ENCODE data around the gene MYDGF. TPM values are rescaled to one million over a fixed set of nuclear protein-coding genes. Genes with fewer than 3 reads are reported as not detected.

MYDGF gene
- total and polyA plus RNA-seq, 9 of the 15 experiments (the other 6 are each of a cell fraction or from before 2014, with no cell fraction given): 4.2 to 141 (median 82.1) TPM

DNA sequence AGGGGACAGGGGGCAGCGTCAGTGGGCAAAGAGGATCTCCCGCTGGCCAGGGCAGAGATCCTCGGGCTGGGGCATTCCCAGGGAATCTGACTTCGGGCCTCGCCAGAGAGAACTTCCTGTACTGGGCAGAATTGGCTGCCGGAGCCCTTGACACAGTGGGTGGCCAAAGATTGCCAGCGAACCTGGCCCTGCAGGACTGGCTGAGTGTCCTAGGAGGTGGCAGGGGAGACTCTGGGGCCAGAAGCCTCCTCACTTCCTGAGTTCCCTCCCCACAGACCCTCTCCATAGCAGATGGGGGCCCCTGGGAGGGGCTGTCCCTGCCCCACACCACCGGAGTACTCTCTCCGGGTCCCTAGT lies 34.2 kb upstream of the MYDGF start (continued):
- TF ChIP-seq, protein P1, sequence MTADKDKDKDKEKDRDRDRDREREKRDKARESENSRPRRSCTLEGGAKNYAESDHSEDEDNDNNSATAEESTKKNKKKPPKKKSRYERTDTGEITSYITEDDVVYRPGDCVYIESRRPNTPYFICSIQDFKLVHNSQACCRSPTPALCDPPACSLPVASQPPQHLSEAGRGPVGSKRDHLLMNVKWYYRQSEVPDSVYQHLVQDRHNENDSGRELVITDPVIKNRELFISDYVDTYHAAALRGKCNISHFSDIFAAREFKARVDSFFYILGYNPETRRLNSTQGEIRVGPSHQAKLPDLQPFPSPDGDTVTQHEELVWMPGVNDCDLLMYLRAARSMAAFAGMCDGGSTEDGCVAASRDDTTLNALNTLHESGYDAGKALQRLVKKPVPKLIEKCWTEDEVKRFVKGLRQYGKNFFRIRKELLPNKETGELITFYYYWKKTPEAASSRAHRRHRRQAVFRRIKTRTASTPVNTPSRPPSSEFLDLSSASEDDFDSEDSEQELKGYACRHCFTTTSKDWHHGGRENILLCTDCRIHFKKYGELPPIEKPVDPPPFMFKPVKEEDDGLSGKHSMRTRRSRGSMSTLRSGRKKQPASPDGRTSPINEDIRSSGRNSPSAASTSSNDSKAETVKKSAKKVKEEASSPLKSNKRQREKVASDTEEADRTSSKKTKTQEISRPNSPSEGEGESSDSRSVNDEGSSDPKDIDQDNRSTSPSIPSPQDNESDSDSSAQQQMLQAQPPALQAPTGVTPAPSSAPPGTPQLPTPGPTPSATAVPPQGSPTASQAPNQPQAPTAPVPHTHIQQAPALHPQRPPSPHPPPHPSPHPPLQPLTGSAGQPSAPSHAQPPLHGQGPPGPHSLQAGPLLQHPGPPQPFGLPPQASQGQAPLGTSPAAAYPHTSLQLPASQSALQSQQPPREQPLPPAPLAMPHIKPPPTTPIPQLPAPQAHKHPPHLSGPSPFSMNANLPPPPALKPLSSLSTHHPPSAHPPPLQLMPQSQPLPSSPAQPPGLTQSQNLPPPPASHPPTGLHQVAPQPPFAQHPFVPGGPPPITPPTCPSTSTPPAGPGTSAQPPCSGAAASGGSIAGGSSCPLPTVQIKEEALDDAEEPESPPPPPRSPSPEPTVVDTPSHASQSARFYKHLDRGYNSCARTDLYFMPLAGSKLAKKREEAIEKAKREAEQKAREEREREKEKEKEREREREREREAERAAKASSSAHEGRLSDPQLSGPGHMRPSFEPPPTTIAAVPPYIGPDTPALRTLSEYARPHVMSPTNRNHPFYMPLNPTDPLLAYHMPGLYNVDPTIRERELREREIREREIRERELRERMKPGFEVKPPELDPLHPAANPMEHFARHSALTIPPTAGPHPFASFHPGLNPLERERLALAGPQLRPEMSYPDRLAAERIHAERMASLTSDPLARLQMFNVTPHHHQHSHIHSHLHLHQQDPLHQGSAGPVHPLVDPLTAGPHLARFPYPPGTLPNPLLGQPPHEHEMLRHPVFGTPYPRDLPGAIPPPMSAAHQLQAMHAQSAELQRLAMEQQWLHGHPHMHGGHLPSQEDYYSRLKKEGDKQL (CRISPR knock-in tag; IDR thresholded peaks at IDR 0.05; ENCODE audit: borderline replicate concordance): no peak

DNA sequence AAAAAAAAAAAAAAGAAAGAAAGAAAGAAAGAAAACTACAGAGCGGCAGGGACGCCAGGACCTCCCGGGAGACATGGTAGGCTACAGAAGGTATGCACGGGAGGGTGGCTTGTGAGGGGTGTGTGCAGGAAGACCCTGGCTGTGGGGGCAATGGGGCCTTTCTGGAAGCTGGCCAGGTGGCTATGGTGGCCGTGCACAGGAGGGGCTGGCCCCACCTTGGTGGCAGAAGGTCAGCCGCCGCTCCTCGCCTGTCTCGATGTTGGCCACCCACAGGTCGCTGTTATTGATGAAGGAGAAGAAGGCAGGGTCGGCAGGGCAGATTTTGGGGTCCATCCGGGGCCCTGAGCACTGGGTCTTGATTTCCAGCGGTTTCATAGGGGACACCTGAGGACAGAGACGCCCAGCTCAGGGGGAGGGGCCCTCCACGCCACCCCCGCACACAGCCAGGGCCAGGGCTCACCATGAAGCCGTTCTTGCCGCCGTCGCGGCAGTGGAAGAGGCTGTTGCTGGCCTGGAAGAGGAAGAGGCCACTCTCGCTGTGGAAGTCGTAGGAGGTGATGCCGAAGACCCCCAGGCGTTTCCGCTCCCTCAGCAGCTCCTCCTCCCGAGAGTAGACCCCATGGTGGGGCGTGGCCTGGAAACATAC lies 33.7 kb upstream of the MYDGF start:
- H3K9me1 ChIP-seq (ENCODE audit: control insufficient read depth, insufficient read depth, low read length): no peaks in the 10 kb centered on the region
- peak in 1 of 4 experiments; percentile 28 for DNase-seq (ENCODE audit: extremely low read depth in 1 of 4, low spot score in 3 of 4)
- no peaks in the 10 kb centered on the region for H3K79me2 ChIP-seq (ENCODE audit: control insufficient read depth, insufficient read depth, low read length)
- BruUV-seq (replicated peaks): no TSS peak
- FAIRE-seq: no peak
- H3K4me2 ChIP-seq (ENCODE audit: insufficient read depth, low read length): no peak overlapping the region
- no peak overlapping the region for H2AFZ ChIP-seq (ENCODE audit: low read depth, low read length)
- H3K36me3 ChIP-seq (ENCODE audit: control insufficient read depth, insufficient read depth, low read length): peaks cover 75% of the 10 kb centered on the region; the same call in 2 of the 3 replicates
- H3K9me3 ChIP-seq (replicated peaks; ENCODE audit: control insufficient read depth, insufficient read depth, low read depth, low read length): no peaks in the 10 kb centered on the region
- H3K9ac ChIP-seq (ENCODE audit: insufficient read depth in 1 of 2, low read depth in 2 of 2, low read length in 2 of 2): peak overlapping the region in 1 of 2 experiments; percentile 4; a peak in 1 of 4 replicates
- H3K4me3 ChIP-seq: no peak overlapping the region
- CTCF ChIA-PET (ENCODE audit: low intra/inter-chr PET ratio): no interaction called here
- peaks cover 0 to 13% of the 10 kb centered on the region in 2 experiments; a peak in 1 of 5 replicates for H3K4me1 ChIP-seq (replicated peaks in 1 of 2; ENCODE audit: control insufficient read depth in 2 of 2, insufficient read depth in 2 of 2, low read length in 2 of 2)
- 91% methylated on average over 19 of the region's 28 CpGs for WGBS (ENCODE audit: insufficient coverage, low coverage, missing lambda C conversion rate)
- H3K27me3 ChIP-seq (ENCODE audit: control insufficient read depth in 2 of 2, insufficient read depth in 2 of 2, low read length in 2 of 2): no peaks in the 10 kb centered on the region
- no peak for ATAC-seq
- TF ChIP-seq TEAD4 (IDR thresholded peaks at IDR 0.05; ENCODE audit: low read length) (no peak), TEAD4 (CRISPR knock-in tag; IDR thresholded peaks at IDR 0.05; ENCODE audit: borderline replicate concordance) (no peak), ZNF76 (CRISPR knock-in tag; IDR thresholded peaks at IDR 0.05; ENCODE audit: borderline replicate concordance) (no peak), HDAC8 (tag; IDR thresholded peaks at IDR 0.05) (no peak), POLR2G (IDR thresholded peaks at IDR 0.05; ENCODE audit: low read depth, low read length) (peak; percentile 40; the same call in 1 of the 2 replicates)
- in situ Hi-C loops (cut with MboI) (no loop called here), intact Hi-C loops (cut with micrococcal nuclease) (no loop called here)
- POLR2A ChIA-PET: no interaction called here
- H4K20me1 ChIP-seq (replicated peaks; ENCODE audit: control insufficient read depth, insufficient read depth, low read length): no peaks in the 10 kb centered on the region
- H3K27ac ChIP-seq (ENCODE audit: extremely low read depth, low read depth, low read length): no peak overlapping the region

All from K562 (cell line).